ENCODE data around the gene UBE2D2.
"Not testable (repeated sequence)": the region's sequence is repeated elsewhere in the genome, so short reads cannot be mapped to it uniquely, and the experiment has no call there.

Gene UBE2D2

GRCh38 chr5:139571966-139572365 lies 10.8 kb downstream of the UBE2D2 start:
- no peak overlapping the region for H3K4me3 Mint-ChIP-seq
- no peaks in the 10 kb centered on the region for H3K9me3 Mint-ChIP-seq
- peaks cover 30% of the 10 kb centered on the region for H3K36me3 Mint-ChIP-seq (ENCODE audit: low read depth)
- H3K4me1 Mint-ChIP-seq = peaks cover 25% of the 10 kb centered on the region
- H3K27ac Mint-ChIP-seq = peak overlapping the region in 2 of 3 experiments; percentile 2 to 24
- TF ChIP-seq, protein P1, sequence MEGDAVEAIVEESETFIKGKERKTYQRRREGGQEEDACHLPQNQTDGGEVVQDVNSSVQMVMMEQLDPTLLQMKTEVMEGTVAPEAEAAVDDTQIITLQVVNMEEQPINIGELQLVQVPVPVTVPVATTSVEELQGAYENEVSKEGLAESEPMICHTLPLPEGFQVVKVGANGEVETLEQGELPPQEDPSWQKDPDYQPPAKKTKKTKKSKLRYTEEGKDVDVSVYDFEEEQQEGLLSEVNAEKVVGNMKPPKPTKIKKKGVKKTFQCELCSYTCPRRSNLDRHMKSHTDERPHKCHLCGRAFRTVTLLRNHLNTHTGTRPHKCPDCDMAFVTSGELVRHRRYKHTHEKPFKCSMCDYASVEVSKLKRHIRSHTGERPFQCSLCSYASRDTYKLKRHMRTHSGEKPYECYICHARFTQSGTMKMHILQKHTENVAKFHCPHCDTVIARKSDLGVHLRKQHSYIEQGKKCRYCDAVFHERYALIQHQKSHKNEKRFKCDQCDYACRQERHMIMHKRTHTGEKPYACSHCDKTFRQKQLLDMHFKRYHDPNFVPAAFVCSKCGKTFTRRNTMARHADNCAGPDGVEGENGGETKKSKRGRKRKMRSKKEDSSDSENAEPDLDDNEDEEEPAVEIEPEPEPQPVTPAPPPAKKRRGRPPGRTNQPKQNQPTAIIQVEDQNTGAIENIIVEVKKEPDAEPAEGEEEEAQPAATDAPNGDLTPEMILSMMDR (IDR thresholded peaks at IDR 0.05; ENCODE audit: unreplicated experiment in 3 of 3) = no peak
- no peaks in the 10 kb centered on the region for H3K27me3 Mint-ChIP-seq (ENCODE audit: low read depth)

GRCh38 chr5:139574641-139575312 lies 13.6 kb downstream of the UBE2D2 start:
- Mint-ChIP-seq H3K9me3 (no peaks in the 10 kb centered on the region), H3K36me3 (ENCODE audit: low read depth) (peaks cover 16% of the 10 kb centered on the region), H3K27ac (peak overlapping the region in 1 of 3 experiments; percentile 1), H3K27me3 (ENCODE audit: low read depth) (no peaks in the 10 kb centered on the region), H3K4me3 (no peak overlapping the region), H3K4me1 (peaks cover 41% of the 10 kb centered on the region)
- TF ChIP-seq, protein P1 (IDR thresholded peaks at IDR 0.05; ENCODE audit: unreplicated experiment in 3 of 3) = peak; percentile 41 to 61 (median 61)

- peaks cover 41% of the 10 kb centered on the region for H3K4me1 Mint-ChIP-seq
- no peaks in the 10 kb centered on the region for H3K27me3 Mint-ChIP-seq (ENCODE audit: low read depth)
- H3K4me3 Mint-ChIP-seq = no peak overlapping the region
- no peaks in the 10 kb centered on the region for H3K9me3 Mint-ChIP-seq
- TF ChIP-seq, protein P1 (IDR thresholded peaks at IDR 0.05; ENCODE audit: unreplicated experiment in 3 of 3) = no peak
- peaks cover 14% of the 10 kb centered on the region for H3K36me3 Mint-ChIP-seq (ENCODE audit: low read depth)
- peak overlapping the region in 1 of 3 experiments; percentile 9 for H3K27ac Mint-ChIP-seq
Observed at GRCh38 chr5:139575313-139575646, 14.1 kb downstream of the UBE2D2 start.

GRCh38 chr5:139575751-139576150 lies 14.6 kb downstream of the UBE2D2 start:
- peaks cover 16% of the 10 kb centered on the region for H3K36me3 Mint-ChIP-seq (ENCODE audit: low read depth)
- H3K27me3 Mint-ChIP-seq (ENCODE audit: low read depth) = no peaks in the 10 kb centered on the region
- peaks cover 41% of the 10 kb centered on the region for H3K4me1 Mint-ChIP-seq
- TF ChIP-seq, protein P1 (IDR thresholded peaks at IDR 0.05; ENCODE audit: unreplicated experiment in 3 of 3) = no peak
- peak overlapping the region in 1 of 3 experiments; percentile 9 for H3K27ac Mint-ChIP-seq
- no peak overlapping the region for H3K4me3 Mint-ChIP-seq
- H3K9me3 Mint-ChIP-seq = no peaks in the 10 kb centered on the region

- TF ChIP-seq, protein P1 (IDR thresholded peaks at IDR 0.05; ENCODE audit: unreplicated experiment in 3 of 3) = no peak
- Mint-ChIP-seq H3K27ac (peak overlapping the region in 2 of 3 experiments; percentile 33 to 34), H3K9me3 (no peaks in the 10 kb centered on the region), H3K4me3 (no peak overlapping the region), H3K36me3 (ENCODE audit: low read depth) (peaks cover 9% of the 10 kb centered on the region), H3K27me3 (ENCODE audit: low read depth) (no peaks in the 10 kb centered on the region), H3K4me1 (peaks cover 36% of the 10 kb centered on the region)
Observed at GRCh38 chr5:139577689-139578290, 16.7 kb downstream of the UBE2D2 start.

- TF ChIP-seq, protein P1 (IDR thresholded peaks at IDR 0.05; ENCODE audit: unreplicated experiment in 3 of 3) = no peak
- peaks cover 36% of the 10 kb centered on the region for H3K4me1 Mint-ChIP-seq
- peak overlapping the region in 2 of 3 experiments; percentile 33 to 34 for H3K27ac Mint-ChIP-seq
Observed at GRCh38 chr5:139578325-139578724, 17.2 kb downstream of the UBE2D2 start.

GRCh38 chr5:139582181-139582580 lies 21.0 kb downstream of the UBE2D2 start:
- H3K27me3 Mint-ChIP-seq (ENCODE audit: low read depth); H3K27ac Mint-ChIP-seq; H3K9me3 Mint-ChIP-seq; H3K4me3 Mint-ChIP-seq: not testable (repeated sequence)
- Mint-ChIP-seq H3K36me3 (ENCODE audit: low read depth) (peaks cover 27% of the 10 kb centered on the region), H3K4me1 (peaks cover 18% of the 10 kb centered on the region)

More at GRCh38 chr5:139578325-139578724, 17.2 kb downstream of the UBE2D2 start:
- no peaks in the 10 kb centered on the region for H3K9me3 Mint-ChIP-seq
- no peak overlapping the region for H3K4me3 Mint-ChIP-seq
- peaks cover 9% of the 10 kb centered on the region for H3K36me3 Mint-ChIP-seq (ENCODE audit: low read depth)
- no peaks in the 10 kb centered on the region for H3K27me3 Mint-ChIP-seq (ENCODE audit: low read depth)
